SU-DHL-6 (cell line): ENCODE measurements around the gene VIPR2.
"Not testable (repeated sequence)": the region's sequence is repeated elsewhere in the genome, so short reads cannot be mapped to it uniquely, and the experiment has no call there.

Source experiments
- H2AFZ ChIP-seq: fragments of 200-600 bp; sonication (generic); 2 replicates; pipeline ENCODE4 v1.6.1; 2014; ENCODE audit warnings: low read depth, mild to moderate bottlenecking, moderate library complexity, mixed read lengths, antibody characterized with exemption, low read length; ENCODE audit not compliant: severe bottlenecking
- H3F3A ChIP-seq: fragments of 200-600 bp; shearing (Covaris generic); 2 replicates; pipeline ENCODE4 v1.6.0; 2016; ENCODE audit warnings: antibody characterized with exemption, mild to moderate bottlenecking; ENCODE audit not compliant: insufficient read depth
- H3K27ac ChIP-seq: fragments of 200-600 bp; sonication (generic); 2 replicates; pipeline ENCODE4 v1.5.1; 2016; ENCODE audit warnings: low read depth, mild to moderate bottlenecking, low read length, moderate library complexity, mixed read lengths
- H3K27me3 ChIP-seq: fragments of 200-600 bp; sonication (generic), shearing (Covaris generic); 2 replicates; pipeline ENCODE4 v1.6.0; 2014; ENCODE audit warnings: mild to moderate bottlenecking, low read length
- H3K36me3 ChIP-seq: fragments of 200-600 bp; sonication (generic); 2 replicates; pipeline ENCODE4 v1.6.1; 2014; ENCODE audit warnings: mild to moderate bottlenecking, low read length, mixed read lengths
- H3K4me2 ChIP-seq: fragments of 300-600, 200-600 bp; shearing (Covaris generic), sonication (generic); 2 replicates; pipeline ENCODE4 v1.6.0; 2014; ENCODE audit warnings: low read length, low read depth, mild to moderate bottlenecking; ENCODE audit not compliant: poor library complexity, severe bottlenecking
- H3K4me3 ChIP-seq: fragments of 200-600 bp; sonication (generic); 2 replicates; pipeline ENCODE4 v1.5.1; 2014; ENCODE audit warnings: antibody characterized with exemption, low read length, mild to moderate bottlenecking, mixed read lengths; ENCODE audit not compliant: insufficient read depth, poor library complexity, severe bottlenecking
- H3K79me2 ChIP-seq: fragments of 200-600 bp; sonication (generic); 2 replicates; pipeline ENCODE4 v1.6.1; 2014; ENCODE audit warnings: mild to moderate bottlenecking, low read length, moderate library complexity; ENCODE audit not compliant: insufficient read depth
- H3K9ac ChIP-seq: fragments of 200-600 bp; sonication (generic); 2 replicates; pipeline ENCODE4 v1.7.0; 2014; ENCODE audit warnings: mild to moderate bottlenecking, low read length
- H3K9me2 ChIP-seq: fragments of 200-600 bp; sonication (generic); replicated peaks from 2 replicates; pipeline ENCODE4 v1.6.1; 2014; ENCODE audit warnings: low read length; ENCODE audit not compliant: insufficient read depth
- H3K9me3 ChIP-seq: fragments of 200-600 bp; sonication (generic); 2 replicates; pipeline ENCODE4 v1.6.1; 2014; ENCODE audit warnings: low read length, mixed read lengths; ENCODE audit not compliant: insufficient read depth
- H4K20me1 ChIP-seq: fragments of 200-600 bp; sonication (generic); 2 replicates; pipeline ENCODE4 v1.6.1; 2014; ENCODE audit warnings: low read depth, mild to moderate bottlenecking, antibody characterized with exemption, low read length, moderate library complexity, mixed read lengths
- CTCF ChIP-seq: fragments of 200-600 bp; sonication (generic); IDR thresholded peaks from one replicate; pipeline ENCODE4 v1.5.1; 2017; ENCODE audit warnings: antibody characterized with exemption, mild to moderate bottlenecking, low read length, moderate library complexity; ENCODE audit not compliant: insufficient read depth, poor library complexity, severe bottlenecking
- EZH2phosphoT487 ChIP-seq: fragments of 200-600 bp; sonication (generic), shearing (Covaris generic); conservative IDR thresholded peaks from 2 replicates; pipeline ENCODE4 v1.6.1; 2018; ENCODE audit warnings: mild to moderate bottlenecking, antibody characterized with exemption, low read length, moderate library complexity, mixed read lengths

Gene VIPR2

DNA sequence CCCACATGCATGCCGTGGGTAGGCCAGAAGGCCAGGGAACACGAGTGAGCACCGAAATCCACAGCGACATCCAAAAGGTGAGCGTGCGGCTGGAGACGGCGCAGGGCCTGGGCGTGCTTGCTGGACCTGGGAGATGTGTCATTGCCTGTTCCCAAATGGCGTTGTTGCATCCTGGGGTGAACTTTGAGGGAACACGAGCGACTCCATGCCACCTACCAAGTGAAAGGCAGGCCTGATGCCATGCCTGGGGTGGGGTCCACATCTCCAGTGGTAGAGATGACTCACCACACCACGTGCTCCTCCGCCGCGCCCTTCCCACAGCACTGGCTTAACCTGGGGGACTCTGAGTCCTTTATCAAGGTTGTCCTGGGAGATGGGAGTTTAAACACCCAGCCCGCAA lies 24.7 kb upstream of the VIPR2 start:
- H3K9me2 ChIP-seq, result no peaks in the 10 kb centered on the region
- H3K27me3 ChIP-seq, result no peaks in the 10 kb centered on the region
- TF ChIP-seq EZH2phosphoT487 (no peak), CTCF (no peak)
- no peak overlapping the region for H3K4me2 ChIP-seq
- no peak overlapping the region for H3K9ac ChIP-seq
- H2AFZ ChIP-seq, result no peak overlapping the region
- 0 out of 2 replicates have a peak, but pooled peaks cover 3% of the 10 kb centered on the region for H3K9me3 ChIP-seq
- no peaks in the 10 kb centered on the region for H3F3A ChIP-seq
- H3K36me3 ChIP-seq, result no peaks in the 10 kb centered on the region
- no peak overlapping the region for H3K4me3 ChIP-seq
- H3K27ac ChIP-seq, result no peak overlapping the region
- no peaks in the 10 kb centered on the region for H3K79me2 ChIP-seq
- H4K20me1 ChIP-seq, result no peaks in the 10 kb centered on the region

DNA sequence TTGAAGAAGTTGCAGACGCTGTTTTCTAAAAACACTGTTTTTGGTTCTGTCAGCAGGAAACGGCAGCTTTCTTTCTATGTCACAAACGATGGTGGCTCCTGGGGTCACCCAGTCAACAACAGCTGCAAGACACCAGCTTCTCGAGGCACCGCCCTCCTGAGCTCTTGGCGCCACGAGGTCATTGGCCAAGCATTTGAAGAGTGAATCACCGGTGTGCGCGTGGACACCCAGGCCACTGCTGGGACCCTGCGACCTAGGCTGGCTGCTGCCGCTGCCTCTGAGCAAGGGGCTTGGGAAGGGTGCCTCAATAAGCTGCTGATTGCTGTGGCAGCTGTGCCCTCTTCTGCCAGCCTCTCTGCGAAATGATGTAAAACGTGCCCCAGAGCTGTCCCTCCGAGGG lies 22.5 kb upstream of the VIPR2 start:
- Histone ChIP-seq H3K27me3 (no peaks in the 10 kb centered on the region), H3K79me2 (no peaks in the 10 kb centered on the region), H3K9me2 (no peaks in the 10 kb centered on the region), H3K4me3 (no peak overlapping the region), H3K36me3 (no peaks in the 10 kb centered on the region), H3F3A (no peaks in the 10 kb centered on the region), H4K20me1 (no peaks in the 10 kb centered on the region), H3K27ac (no peak overlapping the region), H3K9me3 (0 out of 2 replicates have a peak, but pooled peaks cover 3% of the 10 kb centered on the region), H3K4me2 (no peak overlapping the region), H2AFZ (no peak overlapping the region), H3K9ac (no peak overlapping the region)
- TF ChIP-seq CTCF (no peak), EZH2phosphoT487 (no peak)

DNA sequence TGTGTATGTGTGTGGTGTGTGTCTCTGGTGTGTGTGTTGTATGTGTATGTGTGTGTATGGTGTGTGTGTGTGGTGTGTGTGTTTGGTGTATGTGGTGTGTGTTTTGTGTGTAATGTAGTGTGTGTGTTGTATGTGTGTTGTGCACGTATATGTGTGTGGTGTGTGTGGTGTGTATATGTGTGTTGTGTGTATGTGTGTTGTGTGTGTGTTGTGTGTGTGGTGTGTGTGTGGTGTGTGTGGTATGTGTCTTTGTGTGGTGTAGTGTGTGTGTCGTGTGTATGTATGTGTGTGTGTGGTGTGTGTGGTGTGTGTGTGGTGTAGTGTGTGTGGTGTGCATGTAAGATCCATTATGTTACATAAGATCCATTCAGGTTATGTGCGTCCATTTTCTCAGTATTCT lies 21.9 kb upstream of the VIPR2 start:
- H2AFZ ChIP-seq, result no peak overlapping the region
- H3K9ac ChIP-seq, result no peak overlapping the region
- no peaks in the 10 kb centered on the region for H3K9me2 ChIP-seq
- H3F3A ChIP-seq, result no peaks in the 10 kb centered on the region
- no peak overlapping the region for H3K4me2 ChIP-seq
- no peaks in the 10 kb centered on the region for H3K36me3 ChIP-seq
- H4K20me1 ChIP-seq, result no peaks in the 10 kb centered on the region
- H3K27ac ChIP-seq, result no peak overlapping the region
- TF ChIP-seq CTCF, result no peak
- no peak for TF ChIP-seq EZH2phosphoT487
- H3K79me2 ChIP-seq, result no peaks in the 10 kb centered on the region
- no peak overlapping the region for H3K4me3 ChIP-seq
- 0 out of 2 replicates have a peak, but pooled peaks cover 3% of the 10 kb centered on the region for H3K9me3 ChIP-seq
- H3K27me3 ChIP-seq, result no peaks in the 10 kb centered on the region

DNA sequence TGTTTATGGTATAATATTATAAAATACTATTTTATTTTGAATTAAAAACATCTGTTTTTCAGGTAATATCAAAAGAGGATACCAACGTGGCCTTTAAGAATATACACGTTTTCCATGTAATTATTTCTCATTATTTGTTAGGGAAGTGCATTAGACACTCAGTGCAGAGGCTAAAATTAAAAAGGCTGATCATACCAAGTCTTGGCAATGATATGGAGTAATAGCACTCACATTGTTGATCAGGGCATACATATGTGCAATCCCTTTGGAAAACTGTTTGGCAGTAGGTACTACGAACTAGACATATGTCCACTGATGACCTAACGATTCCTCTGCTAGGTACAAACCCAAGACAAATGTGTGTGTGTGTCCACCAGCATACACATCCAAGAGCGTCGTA lies 20.7 kb upstream of the VIPR2 start:
- Histone ChIP-seq H3K9ac (no peak overlapping the region), H4K20me1 (no peaks in the 10 kb centered on the region), H3K27me3 (no peaks in the 10 kb centered on the region), H3K4me2 (no peak overlapping the region), H3K4me3 (no peak overlapping the region), H3K9me2 (no peaks in the 10 kb centered on the region), H3F3A (no peaks in the 10 kb centered on the region), H3K27ac (no peak overlapping the region), H3K9me3 (0 out of 2 replicates have a peak, but pooled peaks cover 3% of the 10 kb centered on the region), H3K79me2 (no peaks in the 10 kb centered on the region), H3K36me3 (no peaks in the 10 kb centered on the region), H2AFZ (no peak overlapping the region)
- TF ChIP-seq CTCF (no peak), EZH2phosphoT487 (no peak)

- not testable (repeated sequence) for H4K20me1 ChIP-seq, H3K4me2 ChIP-seq, H3K9me3 ChIP-seq
Measured at GRCh38 chr7:159163703-159164301, 19.1 kb upstream of the VIPR2 start.

More at GRCh38 chr7:159163703-159164301, 19.1 kb upstream of the VIPR2 start:
- H3F3A ChIP-seq, H3K9ac ChIP-seq, H3K36me3 ChIP-seq, H3K27ac ChIP-seq, H3K9me2 ChIP-seq, H3K4me3 ChIP-seq, H3K27me3 ChIP-seq, H2AFZ ChIP-seq, H3K79me2 ChIP-seq: not testable (repeated sequence)
